ENCODE results near the gene WWC1. TPM values are rescaled to one million over a fixed set of nuclear protein-coding genes. Genes with fewer than 3 reads are reported as not detected.

The WWC1 gene
- total and polyA plus RNA-seq, 9 of the 15 experiments (the other 6 are each of a cell fraction or from before 2014, with no cell fraction given) = under 0.01 to 0.54 (median 0.42) TPM; not detected in 6

GRCh38 chr5:168301593-168302390 lies 10.3 kb downstream of the WWC1 start:
- Histone ChIP-seq H3K9me1 (ENCODE audit: control insufficient read depth, insufficient read depth, low read length) (no peaks in the 10 kb centered on the region), H3K4me3 (no peak overlapping the region), H3K9me3 (replicated peaks; ENCODE audit: control insufficient read depth, insufficient read depth, low read depth, low read length) (no peaks in the 10 kb centered on the region), H4K20me1 (replicated peaks; ENCODE audit: control insufficient read depth, insufficient read depth, low read length) (no peaks in the 10 kb centered on the region), H3K4me1 (replicated peaks in 1 of 2; ENCODE audit: control insufficient read depth in 2 of 2, insufficient read depth in 2 of 2, low read length in 2 of 2) (no peaks in the 10 kb centered on the region), H3K79me2 (ENCODE audit: control insufficient read depth, insufficient read depth, low read length) (no peaks in the 10 kb centered on the region), H3K27me3 (ENCODE audit: control insufficient read depth in 2 of 2, insufficient read depth in 2 of 2, low read length in 2 of 2) (peaks cover 0 to 10% of the 10 kb centered on the region in 2 experiments; a peak in 2 of 5 replicates), H2AFZ (ENCODE audit: low read depth, low read length) (no peak overlapping the region), H3K36me3 (ENCODE audit: control insufficient read depth, insufficient read depth, low read length) (no peaks in the 10 kb centered on the region), H3K9ac (ENCODE audit: insufficient read depth in 1 of 2, low read depth in 2 of 2, low read length in 2 of 2) (no peak overlapping the region), H3K27ac (ENCODE audit: extremely low read depth, low read depth, low read length) (no peak overlapping the region), H3K4me2 (ENCODE audit: insufficient read depth, low read length) (no peak overlapping the region)
- CTCF ChIA-PET (ENCODE audit: low intra/inter-chr PET ratio) = no interaction called here
- TF ChIP-seq CBX8 (IDR thresholded peaks at IDR 0.05; ENCODE audit: borderline replicate concordance, extremely low read depth, low read depth, low read length, poor library complexity, severe bottlenecking) = no peak
- no peak for TF ChIP-seq KAT8 (IDR thresholded peaks at IDR 0.05; ENCODE audit: low read depth)
- no peak for TF ChIP-seq ZNF449 (CRISPR knock-in tag; IDR thresholded peaks at IDR 0.05)
- TF ChIP-seq ZNF830 (CRISPR knock-in tag; IDR thresholded peaks at IDR 0.05) = no peak
- in situ Hi-C loops (cut with MboI) = no loop called here
- no peak for DNase-seq (ENCODE audit: extremely low read depth in 1 of 4, low spot score in 3 of 4)
- no peak for ATAC-seq
- FAIRE-seq = no peak
- no TSS peak for BruUV-seq (replicated peaks)
- intact Hi-C loops (cut with micrococcal nuclease) = no loop called here
- POLR2A ChIA-PET = no interaction called here
- 2% methylated on average over 11 of the region's 11 CpGs for WGBS (ENCODE audit: insufficient coverage, low coverage, missing lambda C conversion rate)

Data from K562 (cell line).